SU-DHL-6 (cell line): ENCODE results near the gene GAB2.

Source experiments
- H2AFZ ChIP-seq: fragments of 200-600 bp; sonication (generic); 2 replicates; pipeline ENCODE4 v1.6.1; 2014; ENCODE audit warnings: low read depth, mild to moderate bottlenecking, moderate library complexity, mixed read lengths, antibody characterized with exemption, low read length; ENCODE audit not compliant: severe bottlenecking
- H3F3A ChIP-seq: fragments of 200-600 bp; shearing (Covaris generic); 2 replicates; pipeline ENCODE4 v1.6.0; 2016; ENCODE audit warnings: antibody characterized with exemption, mild to moderate bottlenecking; ENCODE audit not compliant: insufficient read depth
- H3K27ac ChIP-seq: fragments of 200-600 bp; sonication (generic); 2 replicates; pipeline ENCODE4 v1.5.1; 2016; ENCODE audit warnings: low read depth, mild to moderate bottlenecking, low read length, moderate library complexity, mixed read lengths
- H3K27me3 ChIP-seq: fragments of 200-600 bp; sonication (generic), shearing (Covaris generic); 2 replicates; pipeline ENCODE4 v1.6.0; 2014; ENCODE audit warnings: mild to moderate bottlenecking, low read length
- H3K36me3 ChIP-seq: fragments of 200-600 bp; sonication (generic); 2 replicates; pipeline ENCODE4 v1.6.1; 2014; ENCODE audit warnings: mild to moderate bottlenecking, low read length, mixed read lengths
- H3K4me2 ChIP-seq: fragments of 300-600, 200-600 bp; shearing (Covaris generic), sonication (generic); 2 replicates; pipeline ENCODE4 v1.6.0; 2014; ENCODE audit warnings: low read length, low read depth, mild to moderate bottlenecking; ENCODE audit not compliant: poor library complexity, severe bottlenecking
- H3K4me3 ChIP-seq: fragments of 200-600 bp; sonication (generic); 2 replicates; pipeline ENCODE4 v1.5.1; 2014; ENCODE audit warnings: antibody characterized with exemption, low read length, mild to moderate bottlenecking, mixed read lengths; ENCODE audit not compliant: insufficient read depth, poor library complexity, severe bottlenecking
- H3K79me2 ChIP-seq: fragments of 200-600 bp; sonication (generic); 2 replicates; pipeline ENCODE4 v1.6.1; 2014; ENCODE audit warnings: mild to moderate bottlenecking, low read length, moderate library complexity; ENCODE audit not compliant: insufficient read depth
- H3K9ac ChIP-seq: fragments of 200-600 bp; sonication (generic); 2 replicates; pipeline ENCODE4 v1.7.0; 2014; ENCODE audit warnings: mild to moderate bottlenecking, low read length
- H3K9me2 ChIP-seq: fragments of 200-600 bp; sonication (generic); replicated peaks from 2 replicates; pipeline ENCODE4 v1.6.1; 2014; ENCODE audit warnings: low read length; ENCODE audit not compliant: insufficient read depth
- H3K9me3 ChIP-seq: fragments of 200-600 bp; sonication (generic); 2 replicates; pipeline ENCODE4 v1.6.1; 2014; ENCODE audit warnings: low read length, mixed read lengths; ENCODE audit not compliant: insufficient read depth
- H4K20me1 ChIP-seq: fragments of 200-600 bp; sonication (generic); 2 replicates; pipeline ENCODE4 v1.6.1; 2014; ENCODE audit warnings: low read depth, mild to moderate bottlenecking, antibody characterized with exemption, low read length, moderate library complexity, mixed read lengths
- CTCF ChIP-seq: fragments of 200-600 bp; sonication (generic); IDR thresholded peaks from one replicate; pipeline ENCODE4 v1.5.1; 2017; ENCODE audit warnings: antibody characterized with exemption, mild to moderate bottlenecking, low read length, moderate library complexity; ENCODE audit not compliant: insufficient read depth, poor library complexity, severe bottlenecking
- EZH2phosphoT487 ChIP-seq: fragments of 200-600 bp; sonication (generic), shearing (Covaris generic); conservative IDR thresholded peaks from 2 replicates; pipeline ENCODE4 v1.6.1; 2018; ENCODE audit warnings: mild to moderate bottlenecking, antibody characterized with exemption, low read length, moderate library complexity, mixed read lengths

GAB2 gene

GRCh38 chr11:78373689-78374088 is 43.9 kb downstream of the GAB2 start:
- Histone ChIP-seq H2AFZ (no peak overlapping the region), H3K27me3 (no peaks in the 10 kb centered on the region), H3K9ac (no peak overlapping the region), H3K9me3 (no peaks in the 10 kb centered on the region), H3K36me3 (no peaks in the 10 kb centered on the region), H3F3A (no peaks in the 10 kb centered on the region), H3K4me2 (no peak overlapping the region), H3K79me2 (no peaks in the 10 kb centered on the region), H3K4me3 (no peak overlapping the region), H3K27ac (no peak overlapping the region), H4K20me1 (no peaks in the 10 kb centered on the region), H3K9me2 (no peaks in the 10 kb centered on the region)
- TF ChIP-seq EZH2phosphoT487 (no peak), CTCF (no peak)

- Histone ChIP-seq H3K4me2 (no peak overlapping the region), H3K9ac (no peak overlapping the region), H3K36me3 (no peaks in the 10 kb centered on the region), H3K9me2 (no peaks in the 10 kb centered on the region), H3F3A (no peaks in the 10 kb centered on the region), H2AFZ (no peak overlapping the region), H3K27me3 (no peaks in the 10 kb centered on the region), H4K20me1 (no peaks in the 10 kb centered on the region), H3K4me3 (no peak overlapping the region), H3K9me3 (no peaks in the 10 kb centered on the region), H3K27ac (no peak overlapping the region), H3K79me2 (no peaks in the 10 kb centered on the region)
- TF ChIP-seq CTCF (no peak), EZH2phosphoT487 (no peak)
These were observed 45.4 kb downstream of the GAB2 start for GRCh38 chr11:78372114-78372768.

GRCh38 chr11:78371221-78371891 is 46.3 kb downstream of the GAB2 start:
- H3K79me2 ChIP-seq, result no peaks in the 10 kb centered on the region
- H3K4me2 ChIP-seq, result no peak overlapping the region
- no peak overlapping the region for H2AFZ ChIP-seq
- no peaks in the 10 kb centered on the region for H3F3A ChIP-seq
- no peaks in the 10 kb centered on the region for H3K9me3 ChIP-seq
- H3K36me3 ChIP-seq, result no peaks in the 10 kb centered on the region
- H3K9ac ChIP-seq, result no peak overlapping the region
- H4K20me1 ChIP-seq, result no peaks in the 10 kb centered on the region
- H3K9me2 ChIP-seq, result no peaks in the 10 kb centered on the region
- H3K27me3 ChIP-seq, result no peaks in the 10 kb centered on the region
- no peak overlapping the region for H3K4me3 ChIP-seq
- no peak overlapping the region for H3K27ac ChIP-seq
- TF ChIP-seq CTCF (no peak), EZH2phosphoT487 (no peak)
